ENCODE measurements around the gene TBC1D22B. TPM values are rescaled to one million over a fixed set of nuclear protein-coding genes. Genes with fewer than 3 reads are reported as not detected.
"Not testable (repeated sequence)": the region's sequence is repeated elsewhere in the genome, so short reads cannot be mapped to it uniquely, and the experiment has no call there.

The TBC1D22B gene
- total and polyA plus RNA-seq, 2 experiments from 2014 or later, result 9.1 to 19.9 TPM

DNA sequence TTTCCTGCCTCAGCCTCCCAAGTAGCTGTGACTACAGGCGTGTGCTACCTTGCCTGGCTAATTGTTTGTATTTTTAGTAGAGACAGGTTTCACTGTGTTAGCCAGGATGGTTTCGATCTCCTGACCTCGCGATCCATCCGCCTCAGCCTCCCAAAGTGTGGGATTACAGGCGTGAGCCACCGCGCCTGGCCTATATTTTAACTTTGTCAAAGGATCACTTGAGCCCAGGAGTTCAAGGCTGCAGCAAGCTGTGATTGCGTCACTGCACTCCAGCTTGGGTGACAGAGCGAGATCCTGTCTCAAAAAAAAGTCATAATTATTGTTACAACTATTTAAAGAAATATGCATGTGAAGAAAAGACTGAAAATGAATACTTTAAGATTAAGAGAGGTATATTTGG lies 72.8 kb downstream of the TBC1D22B start:
- H3K4me3 ChIP-seq; H3K27ac Mint-ChIP-seq; DNase-seq (ENCODE audit: low spot score); H3K27me3 Mint-ChIP-seq (ENCODE audit: insufficient read depth, low read depth, poor library complexity); H3K36me3 ChIP-seq (ENCODE audit: insufficient read depth); H4K20me1 ChIP-seq (replicated peaks; ENCODE audit: insufficient read depth); H3K79me2 ChIP-seq (replicated peaks; ENCODE audit: insufficient read depth); H3K27me3 ChIP-seq (ENCODE audit: insufficient read depth); H3K9me3 Mint-ChIP-seq; H3F3A ChIP-seq (replicated peaks; ENCODE audit: low read depth); H3K4me1 ChIP-seq (ENCODE audit: insufficient read depth); H3K4me2 ChIP-seq; ATAC-seq; H2AFZ ChIP-seq; H3K9me2 ChIP-seq (ENCODE audit: insufficient read depth); H3K4me3 Mint-ChIP-seq; H3K27ac ChIP-seq (ENCODE audit: low read depth); H3K4me1 Mint-ChIP-seq: not testable (repeated sequence)
- peaks cover 25% of the 10 kb centered on the region; the same call in 2 of the 3 replicates for H3K36me3 Mint-ChIP-seq (ENCODE audit: low read depth)

GRCh38 chr6:37331047-37331446 lies 73.5 kb downstream of the TBC1D22B start:
- Histone ChIP-seq H3K9me2 (ENCODE audit: insufficient read depth) (no peaks in the 10 kb centered on the region), H3K36me3 (ENCODE audit: insufficient read depth) (peaks cover 5% of the 10 kb centered on the region; the same call in 1 of the 2 replicates), H4K20me1 (replicated peaks; ENCODE audit: insufficient read depth) (no peaks in the 10 kb centered on the region), H3K27ac (ENCODE audit: low read depth) (no peak overlapping the region), H3K4me3 (no peak overlapping the region), H3K4me2 (no peak overlapping the region), H2AFZ (no peak overlapping the region), H3F3A (replicated peaks; ENCODE audit: low read depth) (0 out of 2 replicates have a peak, but pooled peaks cover 4% of the 10 kb centered on the region), H3K27me3 (ENCODE audit: insufficient read depth) (no peaks in the 10 kb centered on the region), H3K4me1 (ENCODE audit: insufficient read depth) (no peaks in the 10 kb centered on the region), H3K79me2 (replicated peaks; ENCODE audit: insufficient read depth) (no peaks in the 10 kb centered on the region)
- H3K27me3 Mint-ChIP-seq (ENCODE audit: insufficient read depth, low read depth, poor library complexity), result peaks cover 3% of the 10 kb centered on the region
- no peaks in the 10 kb centered on the region for H3K4me1 Mint-ChIP-seq
- DNase-seq (ENCODE audit: low spot score) (no peak), ATAC-seq (no peak)
- no peak for TF ChIP-seq STAT1 (IDR thresholded peaks at IDR 0.05; ENCODE audit: unreplicated experiment)
- no peak overlapping the region for H3K4me3 Mint-ChIP-seq
- H3K9me3 Mint-ChIP-seq, result no peaks in the 10 kb centered on the region
- peaks cover 25% of the 10 kb centered on the region; the same call in 2 of the 3 replicates for H3K36me3 Mint-ChIP-seq (ENCODE audit: low read depth)
- H3K27ac Mint-ChIP-seq, result no peak overlapping the region

GRCh38 chr6:37332894-37333293 lies 75.3 kb downstream of the TBC1D22B start:
- H3K36me3 ChIP-seq (ENCODE audit: insufficient read depth), result peaks cover 5% of the 10 kb centered on the region; the same call in 1 of the 2 replicates
- no peak overlapping the region for H3K4me3 ChIP-seq
- no peaks in the 10 kb centered on the region for H3K79me2 ChIP-seq (replicated peaks; ENCODE audit: insufficient read depth)
- H3F3A ChIP-seq (replicated peaks; ENCODE audit: low read depth), result no peaks in the 10 kb centered on the region
- no peak overlapping the region for H3K27ac ChIP-seq (ENCODE audit: low read depth)
- no peaks in the 10 kb centered on the region for H3K27me3 ChIP-seq (ENCODE audit: insufficient read depth)
- H2AFZ ChIP-seq, result no peak overlapping the region
- Mint-ChIP-seq H3K4me3 (no peak overlapping the region), H3K27me3 (ENCODE audit: insufficient read depth, low read depth, poor library complexity) (no peaks in the 10 kb centered on the region), H3K27ac (no peak overlapping the region), H3K36me3 (ENCODE audit: low read depth) (peaks cover 19% of the 10 kb centered on the region; the same call in 2 of the 3 replicates), H3K4me1 (no peaks in the 10 kb centered on the region), H3K9me3 (no peaks in the 10 kb centered on the region)
- ATAC-seq (no peak), DNase-seq (ENCODE audit: low spot score) (no peak)
- no peaks in the 10 kb centered on the region for H4K20me1 ChIP-seq (replicated peaks; ENCODE audit: insufficient read depth)
- H3K9me2 ChIP-seq (ENCODE audit: insufficient read depth), result no peaks in the 10 kb centered on the region
- H3K4me2 ChIP-seq, result no peak overlapping the region
- H3K4me1 ChIP-seq (ENCODE audit: insufficient read depth), result no peaks in the 10 kb centered on the region
- TF ChIP-seq JUNB (IDR thresholded peaks at IDR 0.05; ENCODE audit: unreplicated experiment), result no peak
- no peak for TF ChIP-seq STAT1 (IDR thresholded peaks at IDR 0.05; ENCODE audit: unreplicated experiment)
- TF ChIP-seq CTCF (conservative IDR thresholded peaks at IDR 0.05; ENCODE audit: low read depth in 2 of 2), result no peak
- TF ChIP-seq ZNF331 (CRISPR knock-in tag; IDR thresholded peaks at IDR 0.05; ENCODE audit: low read depth), result no peak
- TF ChIP-seq, protein P1, sequence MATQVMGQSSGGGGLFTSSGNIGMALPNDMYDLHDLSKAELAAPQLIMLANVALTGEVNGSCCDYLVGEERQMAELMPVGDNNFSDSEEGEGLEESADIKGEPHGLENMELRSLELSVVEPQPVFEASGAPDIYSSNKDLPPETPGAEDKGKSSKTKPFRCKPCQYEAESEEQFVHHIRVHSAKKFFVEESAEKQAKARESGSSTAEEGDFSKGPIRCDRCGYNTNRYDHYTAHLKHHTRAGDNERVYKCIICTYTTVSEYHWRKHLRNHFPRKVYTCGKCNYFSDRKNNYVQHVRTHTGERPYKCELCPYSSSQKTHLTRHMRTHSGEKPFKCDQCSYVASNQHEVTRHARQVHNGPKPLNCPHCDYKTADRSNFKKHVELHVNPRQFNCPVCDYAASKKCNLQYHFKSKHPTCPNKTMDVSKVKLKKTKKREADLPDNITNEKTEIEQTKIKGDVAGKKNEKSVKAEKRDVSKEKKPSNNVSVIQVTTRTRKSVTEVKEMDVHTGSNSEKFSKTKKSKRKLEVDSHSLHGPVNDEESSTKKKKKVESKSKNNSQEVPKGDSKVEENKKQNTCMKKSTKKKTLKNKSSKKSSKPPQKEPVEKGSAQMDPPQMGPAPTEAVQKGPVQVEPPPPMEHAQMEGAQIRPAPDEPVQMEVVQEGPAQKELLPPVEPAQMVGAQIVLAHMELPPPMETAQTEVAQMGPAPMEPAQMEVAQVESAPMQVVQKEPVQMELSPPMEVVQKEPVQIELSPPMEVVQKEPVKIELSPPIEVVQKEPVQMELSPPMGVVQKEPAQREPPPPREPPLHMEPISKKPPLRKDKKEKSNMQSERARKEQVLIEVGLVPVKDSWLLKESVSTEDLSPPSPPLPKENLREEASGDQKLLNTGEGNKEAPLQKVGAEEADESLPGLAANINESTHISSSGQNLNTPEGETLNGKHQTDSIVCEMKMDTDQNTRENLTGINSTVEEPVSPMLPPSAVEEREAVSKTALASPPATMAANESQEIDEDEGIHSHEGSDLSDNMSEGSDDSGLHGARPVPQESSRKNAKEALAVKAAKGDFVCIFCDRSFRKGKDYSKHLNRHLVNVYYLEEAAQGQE (IDR thresholded peaks at IDR 0.05; ENCODE audit: unreplicated experiment), result no peak
- TF ChIP-seq EZH2phosphoT487 (IDR thresholded peaks at IDR 0.05; ENCODE audit: unreplicated experiment), result no peak
- no peak for TF ChIP-seq POLR2AphosphoS5 (IDR thresholded peaks at IDR 0.05; ENCODE audit: low read depth)
